ENCODE results near the gene ALOXE3. TPM values are rescaled to one million over a fixed set of nuclear protein-coding genes. Genes with fewer than 3 reads are reported as not detected.
A peak's percentile ranks its signal among the peaks of the same experiment; 100 is the strongest.
"Not testable (repeated sequence)": the region's sequence is repeated elsewhere in the genome, so short reads cannot be mapped to it uniquely, and the experiment has no call there.

The ALOXE3 gene
- total RNA-seq, 6 donors from 2014 or later = not detected

- DNase-seq = peak; percentile 78 to 94
- peak; percentile 77 to 89 for ATAC-seq (ENCODE audit: low FRiP score in 2 of 2)
- H3K4me1 ChIP-seq = peaks cover 8 to 12% (median 9%) of the 10 kb centered on the region in 4 donors
- 1 to 15% methylated on average over 23 to 44 of the region's 63 CpGs for WGBS, 2 donors
- TF ChIP-seq CTCF (IDR thresholded peaks at IDR 0.05) (peak; percentile 71 to 94 (median 91)), POLR2AphosphoS5 (IDR thresholded peaks at IDR 0.05) (no peak), EP300 (IDR thresholded peaks at IDR 0.05) (no peak), POLR2A (IDR thresholded peaks at IDR 0.05) (no peak)
- no peak overlapping the region for H3K27ac ChIP-seq
- H3K36me3 ChIP-seq = no peaks in the 10 kb centered on the region
- H3K9me3 ChIP-seq = no peaks in the 10 kb centered on the region
- peak overlapping the region in 3 of 4 donors; percentile 36 to 49 (median 46) for H3K4me3 ChIP-seq
- peaks cover 0 to 8% (median 7%) of the 10 kb centered on the region in 4 donors for H3K27me3 ChIP-seq
These were observed 8.5 kb downstream of the ALOXE3 start for GRCh38 chr17:8109661-8110455.

DNA sequence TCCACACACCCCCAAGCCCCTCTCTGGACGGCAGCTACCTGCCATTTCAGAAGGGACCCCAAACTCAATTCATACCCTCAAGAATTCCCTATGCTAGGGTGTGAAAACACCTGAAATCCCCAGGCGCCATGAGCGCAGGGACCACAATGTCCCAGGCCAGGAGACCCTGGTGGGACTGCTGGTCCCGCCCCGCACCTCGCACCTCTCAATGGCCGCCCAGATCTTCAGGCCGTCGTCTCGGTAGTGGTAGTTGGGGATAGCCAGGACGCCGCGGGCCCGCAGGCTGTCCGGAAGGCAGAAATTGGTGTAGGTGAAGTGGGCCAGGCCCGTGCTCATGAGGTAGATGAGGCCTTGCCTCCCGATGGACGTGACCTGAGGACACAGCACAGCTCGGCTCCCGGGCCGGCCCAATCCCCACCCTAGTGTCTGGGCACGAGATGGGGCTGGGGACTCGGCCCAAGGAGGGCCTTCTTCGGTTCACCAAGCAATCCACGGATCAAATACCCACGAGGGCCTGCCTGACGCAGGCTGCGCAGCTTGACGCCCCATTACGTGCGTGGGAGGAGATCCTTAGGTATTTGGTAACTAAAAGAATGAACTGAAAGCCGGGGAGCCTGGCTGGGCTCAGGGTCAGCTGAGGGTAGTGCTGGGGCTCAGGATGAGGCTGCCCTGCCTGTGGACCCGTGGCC is 9.2 kb downstream of the ALOXE3 start:
- peaks cover 0 to 8% (median 5%) of the 10 kb centered on the region in 4 donors for H3K27me3 ChIP-seq
- ATAC-seq (ENCODE audit: low FRiP score in 2 of 2) (no peak), DNase-seq (peak in 1 of 2 donors; percentile 75)
- TF ChIP-seq EP300 (IDR thresholded peaks at IDR 0.05) (no peak), POLR2A (IDR thresholded peaks at IDR 0.05) (no peak), POLR2AphosphoS5 (IDR thresholded peaks at IDR 0.05) (no peak), CTCF (IDR thresholded peaks at IDR 0.05) (no peak)
- WGBS, 2 donors = 82 to 91% methylated on average over 14 to 29 of the region's 33 CpGs
- H3K4me1 ChIP-seq = peaks cover 8 to 12% (median 9%) of the 10 kb centered on the region in 4 donors
- H3K27ac ChIP-seq = no peak overlapping the region
- H3K4me3 ChIP-seq = no peak overlapping the region
- H3K36me3 ChIP-seq = no peaks in the 10 kb centered on the region
- no peaks in the 10 kb centered on the region for H3K9me3 ChIP-seq

GRCh38 chr17:8106980-8107379 is 11.3 kb downstream of the ALOXE3 start:
- not testable (repeated sequence) for H3K27me3 ChIP-seq; H3K36me3 ChIP-seq; H3K9me3 ChIP-seq; H3K27ac ChIP-seq; DNase-seq; ATAC-seq (ENCODE audit: low FRiP score in 2 of 2); H3K4me3 ChIP-seq
- peaks cover 8 to 12% (median 9%) of the 10 kb centered on the region in 4 donors for H3K4me1 ChIP-seq
- 74 to 89% methylated on average over 4 of the region's 4 CpGs for WGBS, 2 donors

DNA sequence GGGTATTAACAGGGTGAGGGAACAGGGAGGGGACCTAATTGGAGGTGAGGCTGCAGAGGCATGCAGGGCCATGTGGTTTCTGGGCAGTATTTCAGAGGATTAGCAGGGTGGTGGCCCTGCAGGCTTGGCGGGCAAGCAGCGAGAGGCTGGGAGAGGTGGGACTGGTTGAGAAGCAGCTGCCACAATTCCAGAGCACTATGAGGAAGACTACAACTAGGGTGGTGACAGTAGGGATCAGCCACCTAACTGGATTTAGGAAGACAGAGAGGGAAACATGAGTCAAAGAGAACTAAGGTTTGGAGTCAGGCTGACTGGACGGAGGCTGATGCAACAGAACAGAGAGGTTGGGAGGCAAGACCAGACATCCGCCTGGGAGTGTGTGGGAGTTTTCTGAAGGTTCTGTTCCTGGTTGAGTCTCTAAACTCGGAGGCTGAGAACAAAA is 12.3 kb downstream of the ALOXE3 start:
- no peaks in the 10 kb centered on the region for H3K36me3 ChIP-seq
- H3K4me3 ChIP-seq = no peak overlapping the region
- no peak for ATAC-seq (ENCODE audit: low FRiP score in 2 of 2)
- no peak overlapping the region for H3K27ac ChIP-seq
- 89% methylated on average over 5 of the region's 5 CpGs for WGBS, 2 donors
- H3K9me3 ChIP-seq = no peaks in the 10 kb centered on the region
- H3K4me1 ChIP-seq = peaks cover 8 to 12% (median 9%) of the 10 kb centered on the region in 4 donors
- H3K27me3 ChIP-seq = peaks cover 0 to 8% (median 3%) of the 10 kb centered on the region in 4 donors
- TF ChIP-seq POLR2A (IDR thresholded peaks at IDR 0.05) (no peak), CTCF (IDR thresholded peaks at IDR 0.05) (no peak)
- no peak for DNase-seq

- peaks cover 0 to 6% (median under 1%) of the 10 kb centered on the region in 4 donors for H3K27me3 ChIP-seq
- H3K4me1 ChIP-seq = peaks cover 4 to 7% (median 5%) of the 10 kb centered on the region in 4 donors
- H3K9me3 ChIP-seq = no peaks in the 10 kb centered on the region
- H3K27ac ChIP-seq = no peak overlapping the region
- no peak for DNase-seq
- no peaks in the 10 kb centered on the region for H3K36me3 ChIP-seq
- WGBS, 2 donors = 58 to 72% methylated on average over 8 of the region's 8 CpGs
- no peak for ATAC-seq (ENCODE audit: low FRiP score in 2 of 2)
- TF ChIP-seq CTCF (IDR thresholded peaks at IDR 0.05) (no peak), POLR2A (IDR thresholded peaks at IDR 0.05) (no peak), EP300 (IDR thresholded peaks at IDR 0.05) (no peak), POLR2AphosphoS5 (IDR thresholded peaks at IDR 0.05) (no peak)
- H3K4me3 ChIP-seq = no peak overlapping the region
These were observed 13.4 kb downstream of the ALOXE3 start for GRCh38 chr17:8104911-8105310.

Data from upper lobe of left lung (tissue), 6 donors.